GM12864 (cell line): ENCODE data around the gene TRIM21.
"Not testable (repeated sequence)": the region's sequence is repeated elsewhere in the genome, so short reads cannot be mapped to it uniquely, and the experiment has no call there.

Experiments
- DNase-seq: peaks from one replicate; pipeline ENCODE4 v3.0.0-alpha.2; 2011; ENCODE audit warnings: low read depth
- H3K4me3 ChIP-seq: 2 replicates; pipeline ENCODE4 v1.5.1; 2011; ENCODE audit warnings: mild to moderate bottlenecking, low read depth, low read length, control low read depth
- TF ChIP-seq, protein P1 (sequence below): IDR thresholded peaks from 2 replicates; pipeline ENCODE4 v1.5.1; 2011; ENCODE audit warnings: low read depth, mild to moderate bottlenecking, moderate library complexity, low read length, control low read depth, inconsistent platforms; ENCODE audit errors: missing control alignments

Gene TRIM21

DNA sequence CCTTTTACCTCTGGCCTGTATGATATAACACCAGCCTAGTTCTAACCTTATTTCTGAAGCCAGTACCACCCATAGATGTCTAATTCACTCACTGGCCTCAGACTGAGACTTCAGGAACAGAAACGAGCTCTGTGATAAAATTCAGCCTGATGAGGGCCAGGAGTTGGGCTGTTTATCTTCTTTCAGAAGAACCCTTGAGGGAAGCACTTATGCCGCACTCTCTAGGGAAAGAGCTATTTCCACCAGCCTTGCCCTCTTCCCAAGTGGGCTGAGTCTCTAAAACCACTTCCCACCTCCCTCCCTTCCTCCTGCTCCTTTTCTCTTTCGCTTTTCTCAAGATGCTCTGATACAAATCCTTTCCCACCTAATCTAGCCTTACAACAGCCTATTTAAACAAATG is 23.3 kb downstream of the TRIM21 start:
- TF ChIP-seq, protein P1, sequence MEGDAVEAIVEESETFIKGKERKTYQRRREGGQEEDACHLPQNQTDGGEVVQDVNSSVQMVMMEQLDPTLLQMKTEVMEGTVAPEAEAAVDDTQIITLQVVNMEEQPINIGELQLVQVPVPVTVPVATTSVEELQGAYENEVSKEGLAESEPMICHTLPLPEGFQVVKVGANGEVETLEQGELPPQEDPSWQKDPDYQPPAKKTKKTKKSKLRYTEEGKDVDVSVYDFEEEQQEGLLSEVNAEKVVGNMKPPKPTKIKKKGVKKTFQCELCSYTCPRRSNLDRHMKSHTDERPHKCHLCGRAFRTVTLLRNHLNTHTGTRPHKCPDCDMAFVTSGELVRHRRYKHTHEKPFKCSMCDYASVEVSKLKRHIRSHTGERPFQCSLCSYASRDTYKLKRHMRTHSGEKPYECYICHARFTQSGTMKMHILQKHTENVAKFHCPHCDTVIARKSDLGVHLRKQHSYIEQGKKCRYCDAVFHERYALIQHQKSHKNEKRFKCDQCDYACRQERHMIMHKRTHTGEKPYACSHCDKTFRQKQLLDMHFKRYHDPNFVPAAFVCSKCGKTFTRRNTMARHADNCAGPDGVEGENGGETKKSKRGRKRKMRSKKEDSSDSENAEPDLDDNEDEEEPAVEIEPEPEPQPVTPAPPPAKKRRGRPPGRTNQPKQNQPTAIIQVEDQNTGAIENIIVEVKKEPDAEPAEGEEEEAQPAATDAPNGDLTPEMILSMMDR: no peak
- H3K4me3 ChIP-seq: no peak overlapping the region
- no peak for DNase-seq

DNA sequence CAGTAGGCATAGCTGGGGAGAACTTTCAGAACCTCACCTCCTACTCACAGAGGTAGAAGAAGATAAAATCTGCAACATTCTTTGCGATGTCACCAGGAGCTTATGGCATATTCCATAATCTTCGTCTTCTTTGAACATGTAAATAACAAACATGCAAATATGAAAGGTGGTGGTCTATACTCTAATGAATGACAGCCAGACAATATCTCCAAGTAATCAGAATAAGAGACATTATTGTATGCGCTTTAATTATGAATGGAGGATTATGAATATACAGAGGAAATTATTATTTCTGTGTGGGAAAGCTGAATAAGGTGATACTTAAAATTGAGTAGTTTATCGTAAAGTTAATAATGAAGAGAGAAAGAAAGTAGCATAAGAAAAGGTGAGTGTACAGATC is 25.2 kb downstream of the TRIM21 start, which contains the start of gene OR52B4:
OR52B4 (minus strand) TSS at position 101 of the 400 bp plus-strand sequence; CDS start at position 10, 91 bp downstream.
- no peak for DNase-seq
- H3K4me3 ChIP-seq: no peak within 1 kb of the TSS
- TF ChIP-seq, protein P1: no peak

DNA sequence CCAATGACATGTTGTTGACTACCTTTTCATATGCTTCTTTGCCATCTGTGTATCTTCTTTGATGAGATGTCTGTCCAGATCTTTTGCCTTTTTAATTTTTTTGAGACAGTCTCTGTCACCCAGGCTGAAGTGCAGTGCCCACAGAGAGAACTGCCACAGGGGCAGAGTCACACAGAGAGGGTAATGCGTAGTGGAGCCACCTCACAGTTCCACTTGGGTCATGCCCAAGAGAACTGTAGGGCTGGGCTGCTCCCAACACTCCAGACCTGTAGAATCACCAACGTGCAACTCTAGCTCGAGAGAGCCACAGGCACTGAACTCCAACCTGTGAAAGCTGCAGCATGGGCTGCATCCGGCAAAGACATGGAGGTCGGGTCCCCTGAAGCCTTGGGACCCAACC is 45.4 kb downstream of the TRIM21 start:
- not testable (repeated sequence) for H3K4me3 ChIP-seq, DNase-seq

DNA sequence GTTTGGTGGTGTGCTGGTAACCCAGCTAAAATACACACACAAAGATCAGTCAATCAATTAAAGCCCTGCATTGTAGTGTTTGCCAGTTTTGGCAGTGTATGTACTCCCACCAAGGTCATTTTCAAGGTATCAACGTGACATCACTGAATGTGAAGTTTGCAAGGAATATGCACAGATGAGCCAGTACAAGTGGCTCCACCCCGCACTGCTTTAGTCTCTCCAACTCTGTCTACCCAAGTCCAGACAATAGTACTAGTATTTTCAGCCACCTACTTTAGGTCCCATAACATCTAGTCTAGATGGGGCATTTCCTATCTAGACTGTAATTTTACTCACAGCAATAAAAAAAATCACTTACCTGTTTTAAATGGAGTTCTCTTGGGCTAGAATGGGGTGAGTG is 48.1 kb downstream of the TRIM21 start:
- H3K4me3 ChIP-seq, DNase-seq: not testable (repeated sequence)
